Activated naive CD4-positive, alpha-beta T cell treated with anti-CD3 and anti-CD28 coated beads, Interleukin-2, amount 10 ng/mL, durations not matched to agents 7 days and 5 days (primary cell): Measurements from ENCODE around the gene PUS10.
"Not testable (repeated sequence)": the region's sequence is repeated elsewhere in the genome, so short reads cannot be mapped to it uniquely, and the experiment has no call there.

Experiments used
- CTCF ChIA-PET: fragments of 350-600 bp; sonication (Branson Sonifier 250); formaldehyde crosslinking; loops from one replicate; lab custom pipeline; 2021; ENCODE audit warnings: antibody characterized with exemption; lab: Charles Lee
- DNase-seq: peaks from one replicate; pipeline ENCODE4 v3.0.0-alpha.2; 2020
- H3K27ac Mint-ChIP-seq: one replicate; pipeline ENCODE4 v1.8.0; 2021; ENCODE audit warnings: mild to moderate bottlenecking, moderate library complexity, mixed read lengths
- H3K27me3 Mint-ChIP-seq: one replicate; pipeline ENCODE4 v1.8.0; 2021; ENCODE audit warnings: mild to moderate bottlenecking, mixed read lengths
- H3K36me3 Mint-ChIP-seq: one replicate; pipeline ENCODE4 v1.8.0; 2021; ENCODE audit warnings: mixed read lengths
- H3K4me1 Mint-ChIP-seq: one replicate; pipeline ENCODE4 v1.8.0; 2021; ENCODE audit warnings: mixed read lengths
- H3K4me3 Mint-ChIP-seq: one replicate; pipeline ENCODE4 v1.8.0; 2021; ENCODE audit warnings: mild to moderate bottlenecking, moderate library complexity, mixed read lengths
- H3K9me3 Mint-ChIP-seq: one replicate; pipeline ENCODE4 v1.8.0; 2021; ENCODE audit warnings: mixed read lengths

The PUS10 gene

GRCh38 chr2:60998628-60999545, 19.2 kb downstream of the PUS10 start:
- H3K27ac Mint-ChIP-seq = no peak overlapping the region
- no peak overlapping the region for H3K4me3 Mint-ChIP-seq
- no peaks in the 10 kb centered on the region for H3K36me3 Mint-ChIP-seq
- H3K4me1 Mint-ChIP-seq = no peaks in the 10 kb centered on the region
- DNase-seq = no peak
- CTCF ChIA-PET = interaction anchor here (0.7 to 4.9 kb wide), 27 partner anchors 8 to 351 kb away, joined by 3 to 77 read pairs (median 4); partner anchors contain the start of gene PAPOLG
- no peaks in the 10 kb centered on the region for H3K27me3 Mint-ChIP-seq
- H3K9me3 Mint-ChIP-seq = no peaks in the 10 kb centered on the region

- DNase-seq = no peak
- H3K27me3 Mint-ChIP-seq = no peaks in the 10 kb centered on the region
- no peak overlapping the region for H3K27ac Mint-ChIP-seq
- peaks cover 14% of the 10 kb centered on the region for H3K36me3 Mint-ChIP-seq
- no peak overlapping the region for H3K4me3 Mint-ChIP-seq
- H3K9me3 Mint-ChIP-seq = peaks cover 11% of the 10 kb centered on the region
- peaks cover 13% of the 10 kb centered on the region for H3K4me1 Mint-ChIP-seq
- CTCF ChIA-PET = interaction anchor here (1.5 kb wide), 1 partner anchor 287 kb away, joined by 4 read pairs; no protein-coding TSS in a partner anchor
Observed at GRCh38 chr2:60994131-60994530, 23.9 kb downstream of the PUS10 start.

DNA sequence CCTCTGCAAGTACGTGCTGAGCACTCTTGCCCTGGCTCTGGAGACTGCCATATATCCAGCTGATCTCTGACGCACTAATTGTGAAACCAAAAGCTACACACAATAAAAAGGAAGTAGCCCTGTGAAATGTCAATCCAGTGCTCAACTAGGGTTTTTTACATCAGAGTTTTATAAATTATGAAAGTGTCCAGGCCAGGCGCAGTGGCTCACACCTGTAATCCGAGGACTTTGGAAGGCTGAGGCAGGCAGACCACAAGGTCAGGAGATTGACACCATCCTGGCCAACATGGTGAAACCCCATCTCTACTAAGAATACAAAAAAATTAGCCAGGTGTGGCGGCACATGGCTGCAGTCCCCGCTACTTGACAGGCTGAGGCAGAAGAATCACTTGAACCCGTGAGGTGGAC, 25.1 kb downstream of the PUS10 start:
- H3K9me3 Mint-ChIP-seq = peaks cover 11% of the 10 kb centered on the region
- H3K27ac Mint-ChIP-seq = peak overlapping the region; percentile 13
- no peak overlapping the region for H3K4me3 Mint-ChIP-seq
- CTCF ChIA-PET = interaction anchor here (0.8 to 2.9 kb wide), 6 partner anchors 18 to 285 kb away, joined by 3 to 11 read pairs (median 5); no protein-coding TSS in a partner anchor
- peaks cover 14% of the 10 kb centered on the region for H3K36me3 Mint-ChIP-seq
- DNase-seq = peak; percentile 23
- peaks cover 16% of the 10 kb centered on the region for H3K4me1 Mint-ChIP-seq
- H3K27me3 Mint-ChIP-seq = no peaks in the 10 kb centered on the region

DNA sequence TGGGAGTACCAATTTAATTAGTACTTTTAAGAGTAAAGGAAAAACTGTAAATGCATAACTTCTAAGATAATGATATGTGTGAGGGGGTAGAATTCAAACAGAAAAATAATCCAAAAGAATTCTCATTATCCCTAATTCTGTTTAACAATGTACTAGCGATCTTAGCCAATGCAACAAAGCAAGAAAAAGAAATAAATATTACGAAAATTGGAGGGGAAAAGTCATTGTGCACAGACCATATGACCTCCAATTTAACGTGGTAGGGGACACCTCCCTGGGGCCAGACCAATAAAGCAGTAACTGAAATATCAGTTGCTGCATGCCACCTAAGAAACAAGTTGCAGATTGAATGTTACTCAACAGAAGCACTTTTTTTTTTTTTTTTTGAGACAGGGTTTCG, 26.4 kb downstream of the PUS10 start:
- CTCF ChIA-PET = interaction anchor here (2.9 kb wide), 1 partner anchor 173 kb away, joined by 11 read pairs; no protein-coding TSS in a partner anchor
- DNase-seq = no peak
- Mint-ChIP-seq H3K9me3 (peaks cover 11% of the 10 kb centered on the region), H3K36me3 (peaks cover 14% of the 10 kb centered on the region), H3K4me1 (peaks cover 16% of the 10 kb centered on the region), H3K27ac (no peak overlapping the region), H3K27me3 (no peaks in the 10 kb centered on the region), H3K4me3 (no peak overlapping the region)

DNA sequence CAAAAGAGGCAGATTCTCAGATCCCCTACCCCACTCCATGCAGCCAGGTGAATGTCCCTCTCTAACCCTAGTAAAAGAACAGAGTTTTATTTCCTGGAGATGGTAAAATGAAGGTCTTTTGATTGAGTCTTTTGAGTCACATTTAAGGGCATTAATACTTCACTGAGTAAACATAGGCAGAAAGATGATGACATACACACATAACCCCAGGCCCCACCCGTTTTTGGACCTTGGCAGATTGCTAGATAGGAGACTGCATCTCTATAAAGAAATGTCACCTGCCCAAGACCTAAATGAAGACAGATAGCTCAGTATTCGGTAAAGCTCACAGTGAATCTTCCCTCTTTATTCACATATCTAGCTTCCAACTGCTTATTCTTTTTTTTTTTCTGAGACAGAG, 28.8 kb downstream of the PUS10 start:
- peaks cover 11% of the 10 kb centered on the region for H3K9me3 Mint-ChIP-seq
- no peak overlapping the region for H3K4me3 Mint-ChIP-seq
- H3K4me1 Mint-ChIP-seq = peaks cover 16% of the 10 kb centered on the region
- no peak overlapping the region for H3K27ac Mint-ChIP-seq
- no peak for DNase-seq
- no peaks in the 10 kb centered on the region for H3K27me3 Mint-ChIP-seq
- H3K36me3 Mint-ChIP-seq = peaks cover 14% of the 10 kb centered on the region
- CTCF ChIA-PET = no interaction called here

DNA sequence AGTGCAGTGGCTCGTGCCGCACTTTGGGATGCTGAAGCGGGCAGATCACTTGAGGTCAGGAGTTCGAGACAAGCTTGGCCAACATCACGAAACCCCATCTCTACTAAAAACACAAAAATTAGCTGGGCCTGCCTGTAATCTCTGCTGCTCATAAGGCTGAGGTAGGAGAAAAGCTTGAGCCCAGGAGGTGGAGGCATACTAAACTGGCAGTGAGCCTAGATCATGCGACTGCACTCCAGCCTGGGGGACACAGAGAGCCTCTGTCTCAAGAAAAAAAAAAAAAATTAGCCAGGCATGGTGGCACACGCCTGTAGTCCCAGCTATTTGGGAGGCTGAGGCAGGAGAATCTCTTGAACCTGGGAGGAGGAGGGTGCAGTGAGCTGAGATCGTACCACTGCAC, 30.4 kb downstream of the PUS10 start:
- CTCF ChIA-PET = interaction anchor here (0.6 to 1.7 kb wide), 2 partner anchors 13 to 191 kb away, joined by 3 to 5 read pairs; no protein-coding TSS in a partner anchor
- not testable (repeated sequence) for DNase-seq, H3K27ac Mint-ChIP-seq, H3K4me1 Mint-ChIP-seq, H3K27me3 Mint-ChIP-seq, H3K4me3 Mint-ChIP-seq
- peaks cover 14% of the 10 kb centered on the region for H3K36me3 Mint-ChIP-seq
- H3K9me3 Mint-ChIP-seq = peaks cover 11% of the 10 kb centered on the region

GRCh38 chr2:60987041-60987440, 31.0 kb downstream of the PUS10 start:
- peaks cover 6% of the 10 kb centered on the region for H3K9me3 Mint-ChIP-seq
- CTCF ChIA-PET = interaction anchor here (0.6 to 1.7 kb wide), 2 partner anchors 13 to 191 kb away, joined by 3 to 5 read pairs; no protein-coding TSS in a partner anchor
- H3K4me1 Mint-ChIP-seq = peaks cover 5% of the 10 kb centered on the region
- no peak for DNase-seq
- H3K27me3 Mint-ChIP-seq = no peaks in the 10 kb centered on the region
- no peak overlapping the region for H3K4me3 Mint-ChIP-seq
- peaks cover 9% of the 10 kb centered on the region for H3K36me3 Mint-ChIP-seq
- H3K27ac Mint-ChIP-seq = no peak overlapping the region

- Mint-ChIP-seq H3K27ac (no peak overlapping the region), H3K9me3 (no peaks in the 10 kb centered on the region), H3K27me3 (no peaks in the 10 kb centered on the region), H3K4me3 (no peak overlapping the region), H3K36me3 (no peaks in the 10 kb centered on the region), H3K4me1 (peaks cover 11% of the 10 kb centered on the region)
- CTCF ChIA-PET = no interaction called here
- no peak for DNase-seq
Observed at GRCh38 chr2:60984720-60985119, 33.3 kb downstream of the PUS10 start.

DNA sequence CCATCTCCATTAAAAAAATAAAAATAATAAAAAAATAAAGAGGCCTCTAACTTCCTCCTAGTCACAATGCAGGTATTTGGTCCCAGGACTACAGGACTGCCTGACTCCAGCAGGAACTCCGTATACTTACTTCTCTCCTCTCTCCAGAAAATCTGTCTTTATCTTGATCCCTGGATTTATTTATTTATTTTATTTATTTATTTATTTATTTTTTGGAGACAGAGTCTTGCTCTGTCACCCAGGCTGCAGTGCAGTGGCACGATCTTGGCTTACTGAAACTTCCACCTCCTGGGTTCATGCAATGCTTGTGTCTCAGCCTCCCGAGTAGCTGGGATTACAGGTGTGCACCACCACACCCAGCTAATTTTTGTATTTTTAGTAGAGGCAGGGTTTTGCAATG, 36.0 kb downstream of the PUS10 start:
- CTCF ChIA-PET = interaction anchor here (1.3 kb wide), 1 partner anchor 17 kb away, joined by 3 read pairs; no protein-coding TSS in a partner anchor

DNA sequence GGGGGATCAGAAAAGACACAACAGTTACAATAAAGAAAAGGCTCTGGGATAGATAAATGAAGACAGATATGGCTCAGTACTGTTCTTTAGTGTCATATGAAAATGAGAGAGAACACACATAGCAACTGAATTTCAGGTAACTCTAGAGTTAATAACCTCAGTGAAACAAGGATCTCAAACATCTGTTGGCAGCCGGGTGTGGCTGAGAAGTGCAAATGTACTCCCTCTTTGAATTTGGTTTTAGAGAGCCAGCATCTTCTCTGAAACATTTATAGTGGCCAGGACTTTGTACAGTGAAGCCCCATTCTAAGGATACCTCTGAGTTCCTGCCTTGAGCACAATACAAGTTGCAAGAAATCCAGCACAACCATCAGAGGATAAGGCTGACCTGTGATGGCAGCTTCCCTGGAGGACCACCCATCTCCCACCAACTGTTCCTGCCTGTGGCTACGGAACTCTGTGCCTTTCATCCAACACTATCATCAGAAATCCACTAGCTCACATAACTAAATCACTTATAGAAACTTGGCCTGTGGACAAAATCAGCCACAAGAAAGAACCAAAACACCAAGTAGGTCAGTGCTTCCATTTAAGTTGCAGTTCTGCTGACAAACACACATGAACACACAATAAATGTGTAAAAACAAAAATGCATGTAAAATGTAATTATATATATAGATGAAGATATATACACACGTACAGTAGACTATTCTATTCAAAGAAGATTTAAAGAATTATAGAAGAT, 37.8 kb downstream of the PUS10 start:
- no peak overlapping the region for H3K4me3 Mint-ChIP-seq
- no peaks in the 10 kb centered on the region for H3K9me3 Mint-ChIP-seq
- no peak for DNase-seq
- H3K27ac Mint-ChIP-seq = no peak overlapping the region
- H3K36me3 Mint-ChIP-seq = no peaks in the 10 kb centered on the region
- H3K4me1 Mint-ChIP-seq = peaks cover 24% of the 10 kb centered on the region
- CTCF ChIA-PET = interaction anchor here (1.3 kb wide), 1 partner anchor 18 kb away, joined by 3 read pairs; no protein-coding TSS in a partner anchor
- no peaks in the 10 kb centered on the region for H3K27me3 Mint-ChIP-seq

More for the DNA sequence above, 36.0 kb downstream of the PUS10 start:
- not testable (repeated sequence) for H3K27ac Mint-ChIP-seq, H3K9me3 Mint-ChIP-seq, H3K27me3 Mint-ChIP-seq, H3K36me3 Mint-ChIP-seq, H3K4me3 Mint-ChIP-seq, DNase-seq
- peaks cover 12% of the 10 kb centered on the region for H3K4me1 Mint-ChIP-seq

GRCh38 chr2:60979231-60979630, 38.8 kb downstream of the PUS10 start:
- Mint-ChIP-seq H3K36me3 (no peaks in the 10 kb centered on the region), H3K9me3 (no peaks in the 10 kb centered on the region), H3K27me3 (no peaks in the 10 kb centered on the region), H3K4me1 (peaks cover 28% of the 10 kb centered on the region), H3K4me3 (no peak overlapping the region), H3K27ac (no peak overlapping the region)
- no peak for DNase-seq
- CTCF ChIA-PET = no interaction called here

DNA sequence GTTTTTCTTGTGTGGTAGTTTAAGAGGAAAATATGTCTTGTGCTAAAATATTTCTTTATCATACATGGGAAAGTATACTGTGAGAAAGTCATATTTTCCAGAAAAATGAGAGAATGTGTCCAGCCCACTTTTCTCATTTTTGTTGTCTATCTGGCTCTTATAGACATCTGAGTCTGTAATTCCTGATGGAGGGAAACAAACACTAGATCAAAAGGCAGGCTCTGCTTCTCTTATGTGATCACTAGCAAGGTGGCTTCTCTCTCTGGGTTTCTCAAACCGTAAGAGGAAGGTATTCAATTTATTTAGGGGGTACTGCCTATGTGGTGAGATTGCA, 40.5 kb downstream of the PUS10 start:
- CTCF ChIA-PET = interaction anchor here (1.2 to 1.3 kb wide), 2 partner anchors 10 to 11 kb away, joined by 3 read pairs; no protein-coding TSS in a partner anchor
- Mint-ChIP-seq H3K36me3 (peaks cover under 1% of the 10 kb centered on the region), H3K4me3 (no peak overlapping the region), H3K27ac (no peak overlapping the region), H3K9me3 (no peaks in the 10 kb centered on the region), H3K27me3 (no peaks in the 10 kb centered on the region), H3K4me1 (peaks cover 29% of the 10 kb centered on the region)
- DNase-seq = no peak

- CTCF ChIA-PET = interaction anchor here (0.7 to 1.3 kb wide), 3 partner anchors 10 to 22 kb away, joined by 3 read pairs; no protein-coding TSS in a partner anchor
- Mint-ChIP-seq H3K36me3 (peaks cover 2% of the 10 kb centered on the region), H3K27me3 (no peaks in the 10 kb centered on the region), H3K27ac (no peak overlapping the region), H3K4me3 (no peak overlapping the region), H3K9me3 (no peaks in the 10 kb centered on the region), H3K4me1 (peaks cover 31% of the 10 kb centered on the region)
- DNase-seq = no peak
Observed at GRCh38 chr2:60976875-60977561, 41.0 kb downstream of the PUS10 start.
